Chondrocyte (in vitro differentiated cells): ENCODE results near the gene KLHL7. TPM values are rescaled to one million over a fixed set of nuclear protein-coding genes. Genes with fewer than 3 reads are reported as not detected.

ENCODE experiments used
- DNase-seq: peaks from one replicate; pipeline ENCODE4 v3.0.0; 2021; ENCODE audit warnings: mixed read lengths, low spot score
- H3K27ac Mint-ChIP-seq: one replicate; pipeline ENCODE4 v1.8.0; 2021; ENCODE audit warnings: mild to moderate bottlenecking, moderate library complexity, mixed read lengths; ENCODE audit not compliant: unreplicated experiment
- H3K27me3 Mint-ChIP-seq: 2 replicates; pipeline ENCODE4 v1.8.0; 2021; ENCODE audit warnings: low read depth, mixed read lengths
- H3K36me3 Mint-ChIP-seq: 2 replicates; pipeline ENCODE4 v1.8.0; 2021; ENCODE audit warnings: low read depth, mixed read lengths
- H3K4me1 Mint-ChIP-seq: 2 replicates; pipeline ENCODE4 v1.8.0; 2021; ENCODE audit warnings: low read depth, mild to moderate bottlenecking, mixed read lengths
- H3K4me3 Mint-ChIP-seq: one replicate; pipeline ENCODE4 v1.8.0; 2021; ENCODE audit warnings: mild to moderate bottlenecking, moderate library complexity, mixed read lengths; ENCODE audit not compliant: unreplicated experiment
- H3K9me3 Mint-ChIP-seq: 2 replicates; pipeline ENCODE4 v1.8.0; 2021; ENCODE audit warnings: low read depth, mixed read lengths
- CTCF ChIP-seq: fragments of 200-600 bp; sonication (generic); IDR thresholded peaks from 2 replicates; pipeline ENCODE4 v1.5.0; 2021; ENCODE audit warnings: antibody characterized with exemption, mild to moderate bottlenecking, moderate library complexity
- total RNA-seq: library from RNA; stranded (reverse); gene quantifications from 3 replicates; pipeline ENCODE4 v1.2.1, GENCODE V29; 2021

The KLHL7 gene
- total RNA-seq, 1 donor from 2014 or later = 38.1 TPM

- peaks cover 3% of the 10 kb centered on the region for H3K36me3 Mint-ChIP-seq
- H3K4me1 Mint-ChIP-seq = peaks cover 44% of the 10 kb centered on the region
- TF ChIP-seq CTCF = no peak
- no peak for DNase-seq
- no peak overlapping the region for H3K27ac Mint-ChIP-seq
- no peak overlapping the region for H3K4me3 Mint-ChIP-seq
- H3K9me3 Mint-ChIP-seq = no peaks in the 10 kb centered on the region
- H3K27me3 Mint-ChIP-seq = no peaks in the 10 kb centered on the region
Observed at GRCh38 chr7:23117841-23118240, 12.3 kb downstream of the KLHL7 start.

GRCh38 chr7:23120106-23120505 lies 14.5 kb downstream of the KLHL7 start:
- Mint-ChIP-seq H3K27ac (no peak overlapping the region), H3K36me3 (peaks cover 6% of the 10 kb centered on the region), H3K9me3 (no peaks in the 10 kb centered on the region), H3K27me3 (no peaks in the 10 kb centered on the region), H3K4me3 (no peak overlapping the region), H3K4me1 (peaks cover 26% of the 10 kb centered on the region)
- no peak for DNase-seq
- TF ChIP-seq CTCF = no peak

- Mint-ChIP-seq H3K36me3 (peaks cover 6% of the 10 kb centered on the region), H3K27me3 (no peaks in the 10 kb centered on the region), H3K4me3 (no peak overlapping the region), H3K4me1 (peaks cover 15% of the 10 kb centered on the region), H3K27ac (no peak overlapping the region), H3K9me3 (no peaks in the 10 kb centered on the region)
- no peak for TF ChIP-seq CTCF
- no peak for DNase-seq
Observed at GRCh38 chr7:23121165-23121564, 15.6 kb downstream of the KLHL7 start.

GRCh38 chr7:23123007-23123406 lies 17.4 kb downstream of the KLHL7 start:
- Mint-ChIP-seq H3K4me3 (no peak overlapping the region), H3K27me3 (no peaks in the 10 kb centered on the region), H3K4me1 (no peaks in the 10 kb centered on the region), H3K36me3 (peaks cover 9% of the 10 kb centered on the region), H3K9me3 (no peaks in the 10 kb centered on the region), H3K27ac (no peak overlapping the region)
- DNase-seq = no peak
- no peak for TF ChIP-seq CTCF

GRCh38 chr7:23123465-23123864 lies 17.9 kb downstream of the KLHL7 start:
- no peaks in the 10 kb centered on the region for H3K27me3 Mint-ChIP-seq
- no peak overlapping the region for H3K4me3 Mint-ChIP-seq
- H3K27ac Mint-ChIP-seq = no peak overlapping the region
- H3K4me1 Mint-ChIP-seq = no peaks in the 10 kb centered on the region
- TF ChIP-seq CTCF = no peak
- H3K36me3 Mint-ChIP-seq = peaks cover 14% of the 10 kb centered on the region
- H3K9me3 Mint-ChIP-seq = no peaks in the 10 kb centered on the region
- no peak for DNase-seq
